Panc1 (cell line): ENCODE results near the gene MAP3K14. TPM values are rescaled to one million over a fixed set of nuclear protein-coding genes. Genes with fewer than 3 reads are reported as not detected.

Experiments used
- ATAC-seq: fragments of 200-7000 bp; cut with Tn5 transposase; 2 replicates; pipeline ENCODE4 v1.9.1; 2020; ENCODE audit warnings: mild to moderate bottlenecking, moderate library complexity
- BruUV-seq: library from RNA; stranded (reverse); fragments of 400-500 nt; replicated peaks from 2 replicates; lab custom pipeline; 2021; lab: Mats Ljungman, UMichigan
- CTCF ChIA-PET: fragments of 300-600 bp; sonication (Branson Sonifier 250); formaldehyde crosslinking; loops from one replicate; lab custom pipeline; 2022; ENCODE audit warnings: antibody characterized with exemption; lab: Charles Lee
- POLR2A ChIA-PET: fragments of 300-600 bp; sonication (Branson Sonifier 250); formaldehyde crosslinking; loops from one replicate; lab custom pipeline; 2022; ENCODE audit warnings: antibody characterized with exemption; lab: Charles Lee
- DNase-seq: peaks from one replicate; pipeline ENCODE4 v3.0.0-alpha.2; 2010; ENCODE audit warnings: low read depth, low spot score
- H3K27ac ChIP-seq: 2 replicates; pipeline ENCODE4 v1.5.1; 2011; ENCODE audit warnings: mild to moderate bottlenecking, low read length, inconsistent platforms
- H3K27me3 ChIP-seq: fragments of 200-500 bp; sonication (Bioruptor generic); 2 replicates; pipeline ENCODE4 v1.6.0; 2014; ENCODE audit warnings: low read length, inconsistent platforms; ENCODE audit not compliant: control insufficient read depth, insufficient read depth
- H3K36me3 ChIP-seq: fragments of 200-500 bp; sonication (Bioruptor generic); 2 replicates; pipeline ENCODE4 v1.5.1; 2014; ENCODE audit warnings: inconsistent platforms, mild to moderate bottlenecking, low read length, moderate library complexity; ENCODE audit not compliant: control insufficient read depth, insufficient read depth
- H3K4me1 ChIP-seq: 2 replicates; pipeline ENCODE4 v1.5.1; 2011; ENCODE audit warnings: inconsistent platforms, mild to moderate bottlenecking, low read length, moderate library complexity; ENCODE audit not compliant: control insufficient read depth, insufficient read depth
- H3K4me3 ChIP-seq, 2 experiments: 2 replicates each; pipeline ENCODE4 v1.5.1; 2011 to 2012; ENCODE audit warnings: low read depth in 2 of 2, low read length in 2 of 2, mild to moderate bottlenecking in 2 of 2, inconsistent platforms in 1 of 2, moderate library complexity in 1 of 2
- H3K9me3 ChIP-seq: fragments of 200-500 bp; sonication (Bioruptor generic); 2 replicates; pipeline ENCODE4 v1.5.1; 2014; ENCODE audit warnings: low read depth, mild to moderate bottlenecking, inconsistent platforms, low read length, moderate library complexity; ENCODE audit not compliant: control insufficient read depth, insufficient read depth
- CTCF ChIP-seq: fragments of 450-650 bp; IDR thresholded peaks from 2 replicates; pipeline ENCODE4 v1.5.1; 2017; ENCODE audit warnings: mild to moderate bottlenecking
- POLR2AphosphoS5 ChIP-seq: IDR thresholded peaks from 2 replicates; pipeline ENCODE4 v1.6.1; 2012; ENCODE audit warnings: mild to moderate bottlenecking, low read depth, low read length, moderate library complexity
- REST ChIP-seq, 2 experiments: IDR thresholded peaks; 2 replicates each; pipeline ENCODE4 v1.6.1; 2011 to 2012; ENCODE audit warnings: low read depth in 2 of 2, control low read depth in 1 of 2, low read length in 1 of 2, mild to moderate bottlenecking in 1 of 2, moderate library complexity in 1 of 2; ENCODE audit not compliant: insufficient read depth in 1 of 2
- SIN3A ChIP-seq: IDR thresholded peaks from 2 replicates; pipeline ENCODE4 v1.6.1; 2012; ENCODE audit warnings: low read depth, mild to moderate bottlenecking, low read length, moderate library complexity, borderline replicate concordance; ENCODE audit not compliant: insufficient read depth
- TCF7L2 ChIP-seq: IDR thresholded peaks from 2 replicates; pipeline ENCODE4 v1.6.1; 2011; ENCODE audit warnings: mild to moderate bottlenecking, low read depth, low read length, inconsistent platforms
- in situ Hi-C: cut with HindIII; loops from 2 replicates; pipeline ENCODE4 v1.10.0; 2016; ENCODE audit warnings: low sequenced_read_pairs, low pct_unique_long_range_greater_than_20kb
- intact Hi-C: fragments of 100-400 bp; cut with micrococcal nuclease; formaldehyde crosslinking; loops from one replicate; pipeline ENCODE4 v1.10.0; 2022; ENCODE audit not compliant: unreplicated experiment
- total RNA-seq: library from RNA; stranded (reverse); gene quantifications from one replicate; pipeline ENCODE4 v1.2.1, GENCODE V29; 2021; ENCODE audit not compliant: unreplicated experiment

The MAP3K14 gene
- total RNA-seq, 1 experiment from 2014 or later, result 80.8 TPM

GRCh38 chr17:45238155-45238774 lies 78.6 kb downstream of the MAP3K14 start:
- no peak overlapping the region for H3K4me3 ChIP-seq
- TF ChIP-seq POLR2AphosphoS5 (no peak), CTCF (no peak), TCF7L2 (no peak), SIN3A (no peak), REST (IDR thresholded peaks at IDR 0.05; ENCODE audit: insufficient read depth in 1 of 2, low read depth in 2 of 2, low read length in 1 of 2) (no peak)

GRCh38 chr17:45237686-45238085 lies 79.1 kb downstream of the MAP3K14 start:
- in situ Hi-C loops, result no loop called here
- no peak for ATAC-seq
- no peak overlapping the region for H3K4me3 ChIP-seq

More at GRCh38 chr17:45238155-45238774, 78.6 kb downstream of the MAP3K14 start:
- in situ Hi-C loops, result no loop called here
- Histone ChIP-seq H3K36me3 (no peaks in the 10 kb centered on the region), H3K9me3 (no peaks in the 10 kb centered on the region), H3K27me3 (no peaks in the 10 kb centered on the region), H3K27ac (no peak overlapping the region), H3K4me1 (no peaks in the 10 kb centered on the region)
- ATAC-seq, result no peak
- no peak for DNase-seq
- ChIA-PET CTCF (no interaction called here), POLR2A (no interaction called here)
- BruUV-seq, result no TSS peak
- intact Hi-C loops, result no loop called here

More at GRCh38 chr17:45237686-45238085, 79.1 kb downstream of the MAP3K14 start:
- intact Hi-C loops, result no loop called here
- H3K36me3 ChIP-seq, result no peaks in the 10 kb centered on the region
- no TSS peak for BruUV-seq
- DNase-seq, result no peak
- TF ChIP-seq SIN3A, result no peak
- TF ChIP-seq CTCF, result no peak
- TF ChIP-seq TCF7L2, result no peak
- no peak for TF ChIP-seq POLR2AphosphoS5
- no peak for TF ChIP-seq REST (IDR thresholded peaks at IDR 0.05; ENCODE audit: insufficient read depth in 1 of 2, low read depth in 2 of 2, low read length in 1 of 2)
- CTCF ChIA-PET, result no interaction called here
- no peaks in the 10 kb centered on the region for H3K9me3 ChIP-seq
- POLR2A ChIA-PET, result no interaction called here
- no peaks in the 10 kb centered on the region for H3K4me1 ChIP-seq
- H3K27me3 ChIP-seq, result no peaks in the 10 kb centered on the region
- H3K27ac ChIP-seq, result no peak overlapping the region
